WERI-Rb-1 (cell line): ENCODE results near the gene PTPRG.

Experiments used
- DNase-seq: peaks from one replicate; pipeline ENCODE4 v3.0.0-alpha.2; 2020
- H3K27ac ChIP-seq: fragments of 250-450 bp; sonication (Bioruptor Pico); 2 replicates; pipeline ENCODE4 v1.5.1; 2020; ENCODE audit warnings: mild to moderate bottlenecking, moderate library complexity
- H3K27me3 ChIP-seq: fragments of 250-450 bp; sonication (Bioruptor Pico); 2 replicates; pipeline ENCODE4 v1.5.1; 2021; ENCODE audit warnings: mild to moderate bottlenecking, low read depth, moderate library complexity; ENCODE audit not compliant: insufficient read depth, severe bottlenecking
- H3K36me3 ChIP-seq: fragments of 250-450 bp; sonication (Bioruptor Pico); 2 replicates; pipeline ENCODE4 v1.5.1; 2020; ENCODE audit warnings: mild to moderate bottlenecking, moderate library complexity
- H3K4me3 ChIP-seq: 2 replicates; pipeline ENCODE4 v1.5.1; 2011; ENCODE audit warnings: low read depth, mild to moderate bottlenecking, control low read depth, low read length
- H3K9me3 ChIP-seq: fragments of 250-450 bp; sonication (Bioruptor Pico); 2 replicates; pipeline ENCODE4 v1.5.1; 2021; ENCODE audit warnings: mild to moderate bottlenecking, moderate library complexity; ENCODE audit not compliant: severe bottlenecking
- TF ChIP-seq, protein P1 (sequence below): IDR thresholded peaks from 2 replicates; pipeline ENCODE4 v1.5.1; 2011; ENCODE audit warnings: low read depth, mild to moderate bottlenecking, control low read depth, inconsistent platforms, low read length

The PTPRG gene

DNA sequence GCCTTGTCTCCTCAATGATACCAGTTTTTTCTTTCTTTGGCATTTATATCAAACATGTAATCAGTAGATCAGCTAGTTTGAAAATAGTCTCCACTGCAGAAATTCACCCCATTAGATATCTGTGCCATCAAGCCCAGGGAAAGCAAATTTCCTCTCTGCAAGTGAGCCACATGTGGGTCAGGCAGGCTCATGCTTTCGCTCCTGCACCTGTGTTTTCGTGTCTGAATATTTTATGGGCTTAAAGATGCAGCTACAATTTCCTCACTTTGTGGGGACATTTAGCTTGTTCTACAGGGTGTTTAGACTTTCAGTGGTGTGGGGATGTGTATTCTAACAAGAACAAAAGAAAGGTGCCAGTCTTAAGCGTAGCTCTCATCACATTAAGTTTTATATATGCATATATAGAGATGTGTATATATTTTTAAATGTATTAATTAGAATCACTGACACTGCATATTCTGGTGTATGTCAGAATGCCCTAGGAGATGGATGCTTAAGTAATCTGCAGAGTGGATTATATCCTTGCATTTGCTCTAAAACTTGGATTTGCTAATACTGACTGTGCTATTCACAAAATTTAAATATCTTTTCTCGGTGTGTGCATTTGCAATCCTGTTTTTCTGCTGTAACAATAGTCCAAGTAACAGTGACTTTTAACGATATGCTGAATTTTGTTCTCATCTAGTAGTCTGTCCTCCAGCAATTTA lies 372.6 kb downstream of the PTPRG start:
- Histone ChIP-seq H3K9me3 (no peaks in the 10 kb centered on the region), H3K27me3 (no peaks in the 10 kb centered on the region), H3K27ac (no peak overlapping the region), H3K36me3 (no peaks in the 10 kb centered on the region), H3K4me3 (no peak overlapping the region)
- TF ChIP-seq, protein P1, sequence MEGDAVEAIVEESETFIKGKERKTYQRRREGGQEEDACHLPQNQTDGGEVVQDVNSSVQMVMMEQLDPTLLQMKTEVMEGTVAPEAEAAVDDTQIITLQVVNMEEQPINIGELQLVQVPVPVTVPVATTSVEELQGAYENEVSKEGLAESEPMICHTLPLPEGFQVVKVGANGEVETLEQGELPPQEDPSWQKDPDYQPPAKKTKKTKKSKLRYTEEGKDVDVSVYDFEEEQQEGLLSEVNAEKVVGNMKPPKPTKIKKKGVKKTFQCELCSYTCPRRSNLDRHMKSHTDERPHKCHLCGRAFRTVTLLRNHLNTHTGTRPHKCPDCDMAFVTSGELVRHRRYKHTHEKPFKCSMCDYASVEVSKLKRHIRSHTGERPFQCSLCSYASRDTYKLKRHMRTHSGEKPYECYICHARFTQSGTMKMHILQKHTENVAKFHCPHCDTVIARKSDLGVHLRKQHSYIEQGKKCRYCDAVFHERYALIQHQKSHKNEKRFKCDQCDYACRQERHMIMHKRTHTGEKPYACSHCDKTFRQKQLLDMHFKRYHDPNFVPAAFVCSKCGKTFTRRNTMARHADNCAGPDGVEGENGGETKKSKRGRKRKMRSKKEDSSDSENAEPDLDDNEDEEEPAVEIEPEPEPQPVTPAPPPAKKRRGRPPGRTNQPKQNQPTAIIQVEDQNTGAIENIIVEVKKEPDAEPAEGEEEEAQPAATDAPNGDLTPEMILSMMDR = no peak
- DNase-seq = no peak

DNA sequence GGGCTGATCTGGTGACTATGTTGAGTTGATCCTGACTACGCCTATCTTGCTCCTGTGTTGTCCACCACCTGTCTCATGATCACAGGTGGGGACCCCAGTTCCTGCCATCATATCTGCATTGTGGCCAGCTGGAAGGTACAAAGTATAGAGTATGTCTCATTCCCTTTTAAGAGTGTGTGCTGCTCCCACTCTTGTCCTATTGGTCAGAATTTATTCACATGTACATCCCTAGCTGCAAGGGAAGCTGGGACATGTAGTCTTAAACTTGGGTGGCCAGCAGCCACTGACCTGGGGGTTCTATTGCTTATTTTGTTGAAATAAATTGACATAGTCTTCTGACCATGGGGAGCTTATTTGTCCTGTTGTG lies 373.1 kb downstream of the PTPRG start:
- no peak for DNase-seq
- H3K27me3 ChIP-seq = no peaks in the 10 kb centered on the region
- no peak overlapping the region for H3K4me3 ChIP-seq
- no peaks in the 10 kb centered on the region for H3K36me3 ChIP-seq
- H3K27ac ChIP-seq = no peak overlapping the region
- H3K9me3 ChIP-seq = no peaks in the 10 kb centered on the region
- TF ChIP-seq, protein P1 = no peak

DNA sequence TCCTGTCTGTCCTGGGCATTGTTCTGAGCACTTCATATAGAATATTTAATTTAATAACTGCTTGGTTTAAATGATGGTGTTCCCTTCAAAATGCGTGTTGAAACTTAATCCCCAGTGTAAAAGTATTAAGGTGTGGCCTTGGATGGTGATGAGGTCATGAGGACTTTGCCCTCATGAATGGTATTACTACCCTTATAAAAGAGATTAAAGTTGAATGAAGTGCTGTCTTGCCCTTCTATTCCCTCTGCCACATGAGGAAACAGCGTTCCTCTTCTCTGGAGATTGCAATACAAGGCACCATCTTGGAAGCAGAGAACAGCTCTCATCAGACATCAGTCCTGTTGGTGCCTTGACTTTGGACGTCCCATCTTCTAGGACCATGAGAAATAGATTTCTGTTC lies 374.4 kb downstream of the PTPRG start:
- Histone ChIP-seq H3K36me3 (no peaks in the 10 kb centered on the region), H3K27me3 (no peaks in the 10 kb centered on the region), H3K27ac (no peak overlapping the region), H3K9me3 (no peaks in the 10 kb centered on the region), H3K4me3 (no peak overlapping the region)
- TF ChIP-seq, protein P1 = no peak
- DNase-seq = no peak

DNA sequence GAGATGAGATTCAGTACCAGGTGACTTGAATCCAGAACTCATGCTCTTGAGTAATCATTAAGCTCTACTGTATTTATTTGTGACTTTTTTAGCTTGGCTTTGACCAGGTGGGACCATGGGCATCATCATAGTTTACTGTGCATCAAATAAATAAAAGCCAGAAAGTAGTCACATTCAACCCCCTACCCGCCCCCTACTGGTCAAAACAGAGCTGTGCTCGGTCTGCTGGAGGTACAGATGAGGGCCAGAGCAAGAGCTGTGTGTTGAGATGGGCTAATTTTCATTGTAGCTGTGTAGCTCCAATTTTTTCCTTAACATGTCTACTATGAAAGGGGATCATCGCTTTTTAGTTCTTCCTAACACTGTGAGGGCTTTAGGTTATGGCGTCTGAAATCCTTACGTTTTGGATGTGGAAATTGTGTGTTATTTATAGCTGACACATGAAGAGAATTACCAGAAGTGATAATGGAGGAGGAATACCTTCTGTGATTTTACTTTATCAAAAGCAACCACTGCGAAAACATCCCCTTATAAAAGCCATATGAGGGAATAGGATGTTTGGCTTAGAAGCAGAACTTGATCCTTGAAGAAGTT lies 375.1 kb downstream of the PTPRG start:
- no peaks in the 10 kb centered on the region for H3K27me3 ChIP-seq
- TF ChIP-seq, protein P1 = peak; percentile 63
- DNase-seq = peak; percentile 58
- H3K9me3 ChIP-seq = no peaks in the 10 kb centered on the region
- no peak overlapping the region for H3K4me3 ChIP-seq
- no peaks in the 10 kb centered on the region for H3K36me3 ChIP-seq
- no peak overlapping the region for H3K27ac ChIP-seq

DNA sequence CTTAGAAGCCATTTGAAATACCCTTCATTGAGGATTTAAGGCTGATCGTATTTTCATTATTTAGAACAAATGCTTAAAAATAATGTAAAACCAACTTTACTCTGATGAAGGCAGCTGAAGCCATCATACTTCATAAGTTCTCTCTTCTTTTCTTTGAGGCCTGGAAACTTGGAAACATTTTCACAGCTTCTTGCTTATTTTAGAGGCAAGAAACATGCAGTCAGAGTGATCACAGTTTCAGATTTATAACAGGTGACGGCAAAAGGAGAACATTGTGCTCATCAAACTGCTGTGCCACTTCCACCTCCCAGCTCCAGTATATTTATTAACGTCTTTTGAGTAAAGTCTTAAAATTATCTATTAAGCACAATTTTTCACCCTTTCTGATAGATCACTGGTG lies 376.1 kb downstream of the PTPRG start:
- no peak overlapping the region for H3K27ac ChIP-seq
- DNase-seq = no peak
- H3K9me3 ChIP-seq = no peaks in the 10 kb centered on the region
- no peaks in the 10 kb centered on the region for H3K36me3 ChIP-seq
- H3K4me3 ChIP-seq = no peak overlapping the region
- TF ChIP-seq, protein P1 = no peak
- H3K27me3 ChIP-seq = no peaks in the 10 kb centered on the region
